ENCODE data around the gene LILRB4.
"Not testable (repeated sequence)": the region's sequence is repeated elsewhere in the genome, so short reads cannot be mapped to it uniquely, and the experiment has no call there.

The LILRB4 gene

GRCh38 chr19:54662730-54663129 lies at the start of gene LILRB4:
LILRB4 (plus strand) TSS chr19:54662985; CDS start chr19:54663034, 49 bp downstream.
- TF ChIP-seq CTCF (IDR thresholded peaks at IDR 0.05; ENCODE audit: low read depth, low read length): no peak
- no peak within 1 kb of the TSS for H3K4me3 ChIP-seq (ENCODE audit: low read depth, low read length)
- DNase-seq (ENCODE audit: low read depth, low spot score): no peak
- in situ Hi-C loops (cut with HindIII; ENCODE audit: low sequenced_read_pairs): no loop called here

GRCh38 chr19:54614726-54615125 lies 48.1 kb upstream of the LILRB4 start:
- TF ChIP-seq CTCF (IDR thresholded peaks at IDR 0.05; ENCODE audit: low read depth, low read length): no peak
- no peak for DNase-seq (ENCODE audit: low read depth, low spot score)
- H3K4me3 ChIP-seq (ENCODE audit: low read depth, low read length): no peak overlapping the region
- in situ Hi-C loops (cut with HindIII; ENCODE audit: low sequenced_read_pairs): no loop called here

- DNase-seq (ENCODE audit: low read depth, low spot score): no peak
- H3K4me3 ChIP-seq (ENCODE audit: low read depth, low read length): no peak overlapping the region
- in situ Hi-C loops (cut with HindIII; ENCODE audit: low sequenced_read_pairs): no loop called here
- no peak for TF ChIP-seq CTCF (IDR thresholded peaks at IDR 0.05; ENCODE audit: low read depth, low read length)
Observed at GRCh38 chr19:54616057-54616456, 46.7 kb upstream of the LILRB4 start.

GRCh38 chr19:54616821-54617560 lies 45.8 kb upstream of the LILRB4 start:
- no peak for TF ChIP-seq CTCF (IDR thresholded peaks at IDR 0.05; ENCODE audit: low read depth, low read length)
- H3K4me3 ChIP-seq (ENCODE audit: low read depth, low read length): no peak overlapping the region
- DNase-seq (ENCODE audit: low read depth, low spot score): no peak
- in situ Hi-C loops (cut with HindIII; ENCODE audit: low sequenced_read_pairs): no loop called here

GRCh38 chr19:54620464-54620863 lies 42.3 kb upstream of the LILRB4 start:
- in situ Hi-C loops (cut with HindIII; ENCODE audit: low sequenced_read_pairs): no loop called here
- TF ChIP-seq CTCF (IDR thresholded peaks at IDR 0.05; ENCODE audit: low read depth, low read length): no peak
- DNase-seq (ENCODE audit: low read depth, low spot score): no peak
- no peak overlapping the region for H3K4me3 ChIP-seq (ENCODE audit: low read depth, low read length)

GRCh38 chr19:54622431-54622830 lies 40.4 kb upstream of the LILRB4 start:
- in situ Hi-C loops (cut with HindIII; ENCODE audit: low sequenced_read_pairs): no loop called here
- no peak for DNase-seq (ENCODE audit: low read depth, low spot score)
- TF ChIP-seq CTCF (IDR thresholded peaks at IDR 0.05; ENCODE audit: low read depth, low read length): no peak
- H3K4me3 ChIP-seq (ENCODE audit: low read depth, low read length): no peak overlapping the region

- H3K4me3 ChIP-seq (ENCODE audit: low read depth, low read length); DNase-seq (ENCODE audit: low read depth, low spot score); in situ Hi-C loops (cut with HindIII; ENCODE audit: low sequenced_read_pairs): not testable (repeated sequence)
Observed at GRCh38 chr19:54624234-54624633, 38.6 kb upstream of the LILRB4 start.

- H3K4me3 ChIP-seq (ENCODE audit: low read depth, low read length); DNase-seq (ENCODE audit: low read depth, low spot score); in situ Hi-C loops (cut with HindIII; ENCODE audit: low sequenced_read_pairs): not testable (repeated sequence)
Observed at GRCh38 chr19:54624934-54625730, 37.7 kb upstream of the LILRB4 start.

Data from astrocyte of the spinal cord (primary cell).